Chondrocyte (in vitro differentiated cells): ENCODE results near the gene CDCA4. TPM values are rescaled to one million over a fixed set of nuclear protein-coding genes. Genes with fewer than 3 reads are reported as not detected.

ENCODE experiments used
- DNase-seq: peaks from one replicate; pipeline ENCODE4 v3.0.0; 2021; ENCODE audit warnings: mixed read lengths, low spot score
- H3K27ac Mint-ChIP-seq: one replicate; pipeline ENCODE4 v1.8.0; 2021; ENCODE audit warnings: mild to moderate bottlenecking, moderate library complexity, mixed read lengths; ENCODE audit not compliant: unreplicated experiment
- H3K27me3 Mint-ChIP-seq: 2 replicates; pipeline ENCODE4 v1.8.0; 2021; ENCODE audit warnings: low read depth, mixed read lengths
- H3K36me3 Mint-ChIP-seq: 2 replicates; pipeline ENCODE4 v1.8.0; 2021; ENCODE audit warnings: low read depth, mixed read lengths
- H3K4me1 Mint-ChIP-seq: 2 replicates; pipeline ENCODE4 v1.8.0; 2021; ENCODE audit warnings: low read depth, mild to moderate bottlenecking, mixed read lengths
- H3K4me3 Mint-ChIP-seq: one replicate; pipeline ENCODE4 v1.8.0; 2021; ENCODE audit warnings: mild to moderate bottlenecking, moderate library complexity, mixed read lengths; ENCODE audit not compliant: unreplicated experiment
- H3K9me3 Mint-ChIP-seq: 2 replicates; pipeline ENCODE4 v1.8.0; 2021; ENCODE audit warnings: low read depth, mixed read lengths
- total RNA-seq: library from RNA; stranded (reverse); gene quantifications from 3 replicates; pipeline ENCODE4 v1.2.1, GENCODE V29; 2021
- TF ChIP-seq, protein P1 (sequence below): fragments of 200-600 bp; sonication (generic); IDR thresholded peaks from 2 replicates; pipeline ENCODE4 v1.5.0; 2021; ENCODE audit warnings: antibody characterized with exemption, mild to moderate bottlenecking, moderate library complexity

CDCA4 gene
- total RNA-seq, 1 donor from 2014 or later = 18.0 TPM

DNA sequence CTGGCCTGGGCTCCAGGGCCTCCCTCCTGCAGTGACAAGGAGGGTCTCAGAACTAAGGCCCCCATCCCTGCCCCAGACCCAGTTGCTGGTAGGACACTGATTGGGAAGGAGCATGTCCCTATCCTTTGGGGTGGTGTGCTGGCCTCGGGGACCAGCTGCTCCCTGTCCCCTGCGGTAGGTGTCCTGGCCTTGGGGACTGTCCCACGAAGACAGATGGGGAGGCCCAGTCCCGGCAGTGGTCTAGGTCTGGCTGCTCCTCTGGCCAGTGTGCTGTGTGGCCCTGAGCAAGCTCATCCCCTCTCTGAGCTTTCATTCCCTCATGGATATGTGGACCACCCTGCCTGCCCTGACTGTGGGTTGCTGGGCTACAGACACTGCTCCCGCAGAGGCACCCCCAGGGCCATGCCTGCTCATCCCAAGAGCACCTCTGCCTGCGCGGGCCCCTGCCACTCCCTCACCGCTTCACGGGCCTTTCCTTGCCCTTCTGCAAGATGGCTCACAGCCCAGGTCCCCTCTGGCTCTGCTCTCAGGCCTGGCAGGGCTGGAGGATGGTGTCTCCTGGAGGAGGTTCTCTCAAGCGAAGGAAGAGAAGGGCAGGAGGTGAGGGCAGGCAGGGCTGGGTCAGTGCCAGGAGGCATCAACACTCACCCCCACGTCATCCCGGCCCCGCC lies 55.2 kb downstream of the CDCA4 start:
- DNase-seq = no peak
- H3K9me3 Mint-ChIP-seq = no peaks in the 10 kb centered on the region
- peaks cover 2% of the 10 kb centered on the region for H3K36me3 Mint-ChIP-seq
- H3K4me3 Mint-ChIP-seq = no peak overlapping the region
- H3K27ac Mint-ChIP-seq = peak overlapping the region; percentile 22
- peaks cover 58% of the 10 kb centered on the region for H3K4me1 Mint-ChIP-seq
- no peaks in the 10 kb centered on the region for H3K27me3 Mint-ChIP-seq
- TF ChIP-seq, protein P1, sequence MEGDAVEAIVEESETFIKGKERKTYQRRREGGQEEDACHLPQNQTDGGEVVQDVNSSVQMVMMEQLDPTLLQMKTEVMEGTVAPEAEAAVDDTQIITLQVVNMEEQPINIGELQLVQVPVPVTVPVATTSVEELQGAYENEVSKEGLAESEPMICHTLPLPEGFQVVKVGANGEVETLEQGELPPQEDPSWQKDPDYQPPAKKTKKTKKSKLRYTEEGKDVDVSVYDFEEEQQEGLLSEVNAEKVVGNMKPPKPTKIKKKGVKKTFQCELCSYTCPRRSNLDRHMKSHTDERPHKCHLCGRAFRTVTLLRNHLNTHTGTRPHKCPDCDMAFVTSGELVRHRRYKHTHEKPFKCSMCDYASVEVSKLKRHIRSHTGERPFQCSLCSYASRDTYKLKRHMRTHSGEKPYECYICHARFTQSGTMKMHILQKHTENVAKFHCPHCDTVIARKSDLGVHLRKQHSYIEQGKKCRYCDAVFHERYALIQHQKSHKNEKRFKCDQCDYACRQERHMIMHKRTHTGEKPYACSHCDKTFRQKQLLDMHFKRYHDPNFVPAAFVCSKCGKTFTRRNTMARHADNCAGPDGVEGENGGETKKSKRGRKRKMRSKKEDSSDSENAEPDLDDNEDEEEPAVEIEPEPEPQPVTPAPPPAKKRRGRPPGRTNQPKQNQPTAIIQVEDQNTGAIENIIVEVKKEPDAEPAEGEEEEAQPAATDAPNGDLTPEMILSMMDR = no peak

DNA sequence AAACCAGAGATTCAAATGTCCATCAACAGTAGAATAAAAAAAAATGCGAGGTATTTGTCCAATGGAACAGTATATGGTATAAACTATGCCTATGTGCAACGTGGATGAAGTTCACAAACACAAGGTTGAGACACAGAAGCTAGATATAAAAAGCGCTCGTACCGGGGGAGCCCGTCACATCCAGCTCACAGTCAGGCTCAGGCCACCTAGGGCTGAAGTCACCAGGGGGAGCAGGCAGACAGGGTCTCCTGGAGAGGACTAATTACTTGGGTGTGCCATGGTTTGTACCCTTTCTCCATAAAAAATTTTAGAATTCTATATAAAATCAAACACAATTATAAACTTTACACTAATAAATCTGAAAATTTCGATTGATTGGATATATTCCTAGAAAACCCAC lies 56.3 kb downstream of the CDCA4 start:
- peaks cover 5% of the 10 kb centered on the region for H3K36me3 Mint-ChIP-seq
- no peak for DNase-seq
- no peaks in the 10 kb centered on the region for H3K27me3 Mint-ChIP-seq
- H3K9me3 Mint-ChIP-seq = no peaks in the 10 kb centered on the region
- TF ChIP-seq, protein P1 = no peak
- no peak overlapping the region for H3K4me3 Mint-ChIP-seq
- peaks cover 50% of the 10 kb centered on the region for H3K4me1 Mint-ChIP-seq
- H3K27ac Mint-ChIP-seq = no peak overlapping the region

Other genes starting within 250 kb of the CDCA4 start
- 143 to 158 TPM (median 156 TPM) in 3 replicates for gene AKT1, start 225.3 kb downstream of the CDCA4 start, total RNA-seq
- gene ZBTB42, start 220.0 kb downstream of the CDCA4 start, total RNA-seq = 2.1 to 2.8 TPM (median 2.6 TPM) in 3 replicates
- 31.7 to 39.6 TPM (median 39.2 TPM) in 3 replicates for gene CEP170B, start 155.8 kb downstream of the CDCA4 start, total RNA-seq
- gene PLD4, start 96.2 kb downstream of the CDCA4 start, total RNA-seq = 0.07 to 0.10 TPM in 2 of 3 replicates, not detected in the other
- gene AHNAK2, start 42.7 kb downstream of the CDCA4 start, total RNA-seq = 271 to 361 TPM (median 274 TPM) in 3 replicates
- gene CLBA1, start 35.3 kb downstream of the CDCA4 start, total RNA-seq = 6.0 to 6.3 TPM (median 6.3 TPM) in 3 replicates
- gene GPR132, start 44.3 kb upstream of the CDCA4 start, total RNA-seq = 0.23 to 0.48 TPM (median 0.30 TPM) in 3 replicates
- gene JAG2, start 147.7 kb upstream of the CDCA4 start, total RNA-seq = 8.3 to 18.2 TPM (median 16.8 TPM) in 3 replicates
- gene NUDT14, start 160.2 kb upstream of the CDCA4 start, total RNA-seq = 13.7 to 37.4 TPM (median 35.0 TPM) in 3 replicates
- gene BTBD6, start 227.4 kb upstream of the CDCA4 start, total RNA-seq = 52.7 to 54.3 TPM (median 53.1 TPM) in 3 replicates